ENCODE measurements around the gene SF1. TPM values are rescaled to one million over a fixed set of nuclear protein-coding genes. Genes with fewer than 3 reads are reported as not detected.

SF1 gene
- total and polyA plus RNA-seq, 9 of the 15 experiments (the other 6 are each of a cell fraction or from before 2014, with no cell fraction given): 13.1 to 334 (median 111) TPM

Other genes with a start within 250 kb of the SF1 start
Only the 7 nearest of the 16 such genes appear.
- gene NRXN2, start 55.3 kb downstream of the SF1 start, total RNA-seq (2014; rRNA removed): 0.45 and 0.53 TPM in 2 replicates
- gene NRXN2, start 55.3 kb downstream of the SF1 start, total RNA-seq (2014; rRNA removed; fragmentation: Illumina TruSeq; extraction: Trizol): not detected in 2 replicates
- 0.11 TPM in 1 of 2 replicates, not detected in the other for gene NRXN2, start 55.3 kb downstream of the SF1 start, total RNA-seq (2015; rRNA removed; fragmentation: Illumina TruSeq; extraction: Trizol)
- 0.47 and 0.69 TPM in 2 replicates for gene NRXN2, start 55.3 kb downstream of the SF1 start, total RNA-seq (2021)
- 0.15 and 0.18 TPM in 2 replicates for gene NRXN2, start 55.3 kb downstream of the SF1 start, polyA plus RNA-seq (2011; rRNA removed)
- gene NRXN2, start 55.3 kb downstream of the SF1 start, polyA plus RNA-seq (2014; fragmentation: Illumina TruSeq; extraction: Trizol): 0.07 and 0.08 TPM in 2 replicates
- gene NRXN2, start 55.3 kb downstream of the SF1 start, polyA plus RNA-seq (2014; fragmentation: Nextera tagmentation; extraction: Ambion mirVana): not detected
- 0.12 TPM in 1 of 2 replicates, not detected in the other for gene NRXN2, start 55.3 kb downstream of the SF1 start, polyA plus RNA-seq (2014; rRNA removed)
- 10.8 and 12.3 TPM in 2 replicates for gene RASGRP2, start 34.4 kb downstream of the SF1 start, total RNA-seq (2014; rRNA removed)
- 4.2 and 5.3 TPM in 2 replicates for gene RASGRP2, start 34.4 kb downstream of the SF1 start, total RNA-seq (2014; rRNA removed; fragmentation: Illumina TruSeq; extraction: Trizol)
- gene RASGRP2, start 34.4 kb downstream of the SF1 start, total RNA-seq (2015; rRNA removed; fragmentation: Illumina TruSeq; extraction: Trizol): 4.1 and 5.0 TPM in 2 replicates
- 14.6 and 15.8 TPM in 2 replicates for gene RASGRP2, start 34.4 kb downstream of the SF1 start, total RNA-seq (2021)
- 15.7 and 16.6 TPM in 2 replicates for gene RASGRP2, start 34.4 kb downstream of the SF1 start, polyA plus RNA-seq (2011; rRNA removed)
- 5.5 and 6.3 TPM in 2 replicates for gene RASGRP2, start 34.4 kb downstream of the SF1 start, polyA plus RNA-seq (2014; fragmentation: Illumina TruSeq; extraction: Trizol)
- 1 to 10 TPM in 1 of 2 experiments, under 1 TPM in 1; 0.87 to 1.1 TPM for gene RASGRP2, start 34.4 kb downstream of the SF1 start, polyA plus RNA-seq (2014; fragmentation: Nextera tagmentation; extraction: Ambion mirVana)
- 15.8 and 22.7 TPM in 2 replicates for gene RASGRP2, start 34.4 kb downstream of the SF1 start, polyA plus RNA-seq (2014; rRNA removed)
- 0.65 and 1.5 TPM in 2 replicates for gene PYGM, start 18.6 kb downstream of the SF1 start, total RNA-seq (2014; rRNA removed)
- 0.29 and 0.32 TPM in 2 replicates for gene PYGM, start 18.6 kb downstream of the SF1 start, total RNA-seq (2014; rRNA removed; fragmentation: Illumina TruSeq; extraction: Trizol)
- 0.33 and 0.60 TPM in 2 replicates for gene PYGM, start 18.6 kb downstream of the SF1 start, total RNA-seq (2015; rRNA removed; fragmentation: Illumina TruSeq; extraction: Trizol)
- gene PYGM, start 18.6 kb downstream of the SF1 start, total RNA-seq (2021): 0.69 and 1.2 TPM in 2 replicates
- 0.72 and 1.2 TPM in 2 replicates for gene PYGM, start 18.6 kb downstream of the SF1 start, polyA plus RNA-seq (2011; rRNA removed)
- gene PYGM, start 18.6 kb downstream of the SF1 start, polyA plus RNA-seq (2014; fragmentation: Illumina TruSeq; extraction: Trizol): 0.76 and 0.87 TPM in 2 replicates
- under 1 TPM; 0.07 to 0.11 TPM for gene PYGM, start 18.6 kb downstream of the SF1 start, polyA plus RNA-seq (2014; fragmentation: Nextera tagmentation; extraction: Ambion mirVana)
- 0.55 and 0.68 TPM in 2 replicates for gene PYGM, start 18.6 kb downstream of the SF1 start, polyA plus RNA-seq (2014; rRNA removed)
- gene MAP4K2, start 24.7 kb upstream of the SF1 start, total RNA-seq (2014; rRNA removed): 9.6 and 13.7 TPM in 2 replicates
- gene MAP4K2, start 24.7 kb upstream of the SF1 start, total RNA-seq (2014; rRNA removed; fragmentation: Illumina TruSeq; extraction: Trizol): 3.4 and 4.9 TPM in 2 replicates
- 7.0 and 8.5 TPM in 2 replicates for gene MAP4K2, start 24.7 kb upstream of the SF1 start, total RNA-seq (2015; rRNA removed; fragmentation: Illumina TruSeq; extraction: Trizol)
- 13.9 and 14.5 TPM in 2 replicates for gene MAP4K2, start 24.7 kb upstream of the SF1 start, total RNA-seq (2021)
- 7.3 and 11.2 TPM in 2 replicates for gene MAP4K2, start 24.7 kb upstream of the SF1 start, polyA plus RNA-seq (2011; rRNA removed)
- gene MAP4K2, start 24.7 kb upstream of the SF1 start, polyA plus RNA-seq (2014; fragmentation: Illumina TruSeq; extraction: Trizol): 8.5 and 12.2 TPM in 2 replicates
- under 1 TPM; 0.13 to 0.39 TPM for gene MAP4K2, start 24.7 kb upstream of the SF1 start, polyA plus RNA-seq (2014; fragmentation: Nextera tagmentation; extraction: Ambion mirVana)
- 10.5 and 11.6 TPM in 2 replicates for gene MAP4K2, start 24.7 kb upstream of the SF1 start, polyA plus RNA-seq (2014; rRNA removed)
- 24.3 and 29.4 TPM in 2 replicates for gene MEN1, start 32.0 kb upstream of the SF1 start, total RNA-seq (2014; rRNA removed)
- gene MEN1, start 32.0 kb upstream of the SF1 start, total RNA-seq (2014; rRNA removed; fragmentation: Illumina TruSeq; extraction: Trizol): 6.3 and 7.3 TPM in 2 replicates
- 12.3 and 15.0 TPM in 2 replicates for gene MEN1, start 32.0 kb upstream of the SF1 start, total RNA-seq (2015; rRNA removed; fragmentation: Illumina TruSeq; extraction: Trizol)
- gene MEN1, start 32.0 kb upstream of the SF1 start, total RNA-seq (2021): 55.7 and 57.2 TPM in 2 replicates
- gene MEN1, start 32.0 kb upstream of the SF1 start, polyA plus RNA-seq (2011; rRNA removed): 19.3 and 34.7 TPM in 2 replicates
- 42.7 and 48.3 TPM in 2 replicates for gene MEN1, start 32.0 kb upstream of the SF1 start, polyA plus RNA-seq (2014; fragmentation: Illumina TruSeq; extraction: Trizol)
- gene MEN1, start 32.0 kb upstream of the SF1 start, polyA plus RNA-seq (2014; fragmentation: Nextera tagmentation; extraction: Ambion mirVana): 1 to 10 TPM; 3.4 to 3.9 TPM
- gene MEN1, start 32.0 kb upstream of the SF1 start, polyA plus RNA-seq (2014; rRNA removed): 40.5 and 42.5 TPM in 2 replicates
- gene CDC42BPG, start 66.1 kb upstream of the SF1 start, total RNA-seq (2014; rRNA removed): 4.0 and 7.1 TPM in 2 replicates
- gene CDC42BPG, start 66.1 kb upstream of the SF1 start, total RNA-seq (2014; rRNA removed; fragmentation: Illumina TruSeq; extraction: Trizol): 0.99 and 1.1 TPM in 2 replicates
- 2.1 and 2.5 TPM in 2 replicates for gene CDC42BPG, start 66.1 kb upstream of the SF1 start, total RNA-seq (2015; rRNA removed; fragmentation: Illumina TruSeq; extraction: Trizol)
- 7.4 and 8.8 TPM in 2 replicates for gene CDC42BPG, start 66.1 kb upstream of the SF1 start, total RNA-seq (2021)
- 2.2 and 3.6 TPM in 2 replicates for gene CDC42BPG, start 66.1 kb upstream of the SF1 start, polyA plus RNA-seq (2011; rRNA removed)
- 1.8 and 4.6 TPM in 2 replicates for gene CDC42BPG, start 66.1 kb upstream of the SF1 start, polyA plus RNA-seq (2014; fragmentation: Illumina TruSeq; extraction: Trizol)
- gene CDC42BPG, start 66.1 kb upstream of the SF1 start, polyA plus RNA-seq (2014; fragmentation: Nextera tagmentation; extraction: Ambion mirVana): under 1 TPM; 0.04 to 0.08 TPM
- 7.9 and 11.8 TPM in 2 replicates for gene CDC42BPG, start 66.1 kb upstream of the SF1 start, polyA plus RNA-seq (2014; rRNA removed)
- gene EHD1, start 100.1 kb upstream of the SF1 start, total RNA-seq (2014; rRNA removed): 39.1 and 40.0 TPM in 2 replicates
- 7.2 and 11.5 TPM in 2 replicates for gene EHD1, start 100.1 kb upstream of the SF1 start, total RNA-seq (2014; rRNA removed; fragmentation: Illumina TruSeq; extraction: Trizol)
- gene EHD1, start 100.1 kb upstream of the SF1 start, total RNA-seq (2015; rRNA removed; fragmentation: Illumina TruSeq; extraction: Trizol): 12.7 and 12.9 TPM in 2 replicates
- gene EHD1, start 100.1 kb upstream of the SF1 start, total RNA-seq (2021): 65.0 and 69.6 TPM in 2 replicates
- gene EHD1, start 100.1 kb upstream of the SF1 start, polyA plus RNA-seq (2011; rRNA removed): 16.4 and 34.2 TPM in 2 replicates
- 41.0 and 45.1 TPM in 2 replicates for gene EHD1, start 100.1 kb upstream of the SF1 start, polyA plus RNA-seq (2014; fragmentation: Illumina TruSeq; extraction: Trizol)
- gene EHD1, start 100.1 kb upstream of the SF1 start, polyA plus RNA-seq (2014; fragmentation: Nextera tagmentation; extraction: Ambion mirVana): under 1 TPM; 0.46 to 0.59 TPM
- 26.8 and 27.3 TPM in 2 replicates for gene EHD1, start 100.1 kb upstream of the SF1 start, polyA plus RNA-seq (2014; rRNA removed)

Measured in K562 (cell line).